ENCODE measurements around the gene MAML2. TPM values are rescaled to one million over a fixed set of nuclear protein-coding genes. Genes with fewer than 3 reads are reported as not detected.
"Not testable (repeated sequence)": the region's sequence is repeated elsewhere in the genome, so short reads cannot be mapped to it uniquely, and the experiment has no call there.

MAML2 gene
- total RNA-seq, 5 donors from 2014 or later (not counting 1 experiment from before 2014, with no cell fraction given) = 30.4 to 66.7 (median 35.1) TPM

- Mint-ChIP-seq H3K4me1 (peaks cover 84 to 88% (median 86%) of the 10 kb centered on the region in 3 donors), H3K9me3 (peaks cover 0 to 17% (median 6%) of the 10 kb centered on the region in 3 donors), H3K36me3 (peaks cover 47% of the 10 kb centered on the region), H3K27ac (peak overlapping the region; percentile 94 to 96)
- 100% methylated on average over 1 of the region's 4 CpGs for WGBS (ENCODE audit: insufficient coverage)
- ATAC-seq (replicated peaks in 1 of 4); H3K36me3 ChIP-seq (ENCODE audit: control insufficient read depth in 2 of 2, extremely low read depth in 1 of 2, insufficient read depth in 1 of 2, low read length in 1 of 2); H3K9me3 ChIP-seq; DNase-seq; H3K27me3 Mint-ChIP-seq; POLR2A ChIA-PET; H3K4me3 ChIP-seq (ENCODE audit: control insufficient read depth in 1 of 2, extremely low read depth in 1 of 2, low read length in 1 of 2); H3K4me3 Mint-ChIP-seq; CTCF ChIA-PET; H3K27me3 ChIP-seq (replicated peaks in 1 of 2; ENCODE audit: control insufficient read depth in 2 of 2, extremely low read depth in 1 of 2, insufficient read depth in 2 of 2, low read length in 1 of 2): not testable (repeated sequence)
- peaks cover 24 to 25% of the 10 kb centered on the region in 2 experiments for H3K4me1 ChIP-seq (ENCODE audit: control insufficient read depth in 1 of 2, extremely low read depth in 1 of 2, insufficient read depth in 2 of 2, low read length in 2 of 2)
- H3K27ac ChIP-seq (ENCODE audit: low read length) = peak overlapping the region; percentile 85
Observed at GRCh38 chr11:96268527-96268926, 74.5 kb downstream of the MAML2 start.

- POLR2A ChIA-PET = interaction anchor here (0.7 to 0.9 kb wide), 2 partner anchors 12 kb away, joined by 3 to 5 read pairs; no protein-coding TSS in a partner anchor
Observed at GRCh38 chr11:96267496-96268032, 75.4 kb downstream of the MAML2 start.

GRCh38 chr11:96267001-96267495 is 75.9 kb downstream of the MAML2 start:
- peak overlapping the region; percentile 67 to 70 (median 68) for H3K4me3 Mint-ChIP-seq
- Histone ChIP-seq H3K36me3 (ENCODE audit: control insufficient read depth in 2 of 2, extremely low read depth in 1 of 2, insufficient read depth in 1 of 2, low read length in 1 of 2) (peaks cover 0 to 6% of the 10 kb centered on the region in 2 donors), H3K27me3 (replicated peaks in 1 of 2; ENCODE audit: control insufficient read depth in 2 of 2, extremely low read depth in 1 of 2, insufficient read depth in 2 of 2, low read length in 1 of 2) (no peaks in the 10 kb centered on the region), H3K9me3 (no peaks in the 10 kb centered on the region), H3K27ac (ENCODE audit: low read length) (peak overlapping the region; percentile 85), H3K4me1 (ENCODE audit: control insufficient read depth in 1 of 2, extremely low read depth in 1 of 2, insufficient read depth in 2 of 2, low read length in 2 of 2) (peaks cover 25 to 28% of the 10 kb centered on the region in 2 experiments), H3K4me3 (ENCODE audit: control insufficient read depth in 1 of 2, extremely low read depth in 1 of 2, low read length in 1 of 2) (peak overlapping the region in 1 of 2 donors; percentile 29)
- whole genome bisulfite sequencing (ENCODE audit: insufficient coverage) = no CpG with 5 or more reads among the region's 1 CpG
- H3K27ac Mint-ChIP-seq = peak overlapping the region; percentile 94 to 96
- DNase-seq = no peak
- peaks cover 0 to 17% (median 6%) of the 10 kb centered on the region in 3 donors for H3K9me3 Mint-ChIP-seq
- POLR2A ChIA-PET = interaction anchor here in 1 of 2 donors (0.6 to 0.9 kb wide), 2 partner anchors 11 to 61 kb away, joined by 3 to 5 read pairs; no protein-coding TSS in a partner anchor
- peaks cover 81 to 85% (median 83%) of the 10 kb centered on the region in 3 donors for H3K4me1 Mint-ChIP-seq
- ATAC-seq (replicated peaks in 1 of 4) = peak in 2 of 4 experiments; percentile 11 to 22
- H3K36me3 Mint-ChIP-seq = peaks cover 44% of the 10 kb centered on the region
- no peaks in the 10 kb centered on the region for H3K27me3 Mint-ChIP-seq
- CTCF ChIA-PET = interaction anchor here in 1 of 2 donors (0.6 to 1.6 kb wide), 7 partner anchors 9 to 233 kb away, joined by 3 to 7 read pairs (median 3); partner anchors contain the start of gene MAML2

More at GRCh38 chr11:96267496-96268032, 75.4 kb downstream of the MAML2 start:
- peak; percentile 73 to 92 (median 78) for ATAC-seq (replicated peaks in 1 of 4)
- Histone ChIP-seq H3K27me3 (replicated peaks in 1 of 2; ENCODE audit: control insufficient read depth in 2 of 2, extremely low read depth in 1 of 2, insufficient read depth in 2 of 2, low read length in 1 of 2) (no peaks in the 10 kb centered on the region), H3K36me3 (ENCODE audit: control insufficient read depth in 2 of 2, extremely low read depth in 1 of 2, insufficient read depth in 1 of 2, low read length in 1 of 2) (peaks cover 0 to 6% of the 10 kb centered on the region in 2 donors), H3K4me1 (ENCODE audit: control insufficient read depth in 1 of 2, extremely low read depth in 1 of 2, insufficient read depth in 2 of 2, low read length in 2 of 2) (peaks cover 25 to 28% of the 10 kb centered on the region in 2 experiments), H3K4me3 (ENCODE audit: control insufficient read depth in 1 of 2, extremely low read depth in 1 of 2, low read length in 1 of 2) (peak overlapping the region; percentile 23 to 29), H3K27ac (ENCODE audit: low read length) (peak overlapping the region; percentile 85), H3K9me3 (no peaks in the 10 kb centered on the region)
- peak overlapping the region; percentile 94 to 96 for H3K27ac Mint-ChIP-seq
- WGBS (ENCODE audit: insufficient coverage) = no CpG with 5 or more reads among the region's 2 CpGs
- peaks cover 84 to 88% (median 86%) of the 10 kb centered on the region in 3 donors for H3K4me1 Mint-ChIP-seq
- H3K27me3 Mint-ChIP-seq = no peaks in the 10 kb centered on the region
- CTCF ChIA-PET = interaction anchor here in 1 of 2 donors (0.6 to 1.6 kb wide), 7 partner anchors 9 to 1114 kb away, joined by 3 to 7 read pairs (median 3); partner anchors contain the start of gene MAML2
- H3K9me3 Mint-ChIP-seq = peaks cover 0 to 17% (median 6%) of the 10 kb centered on the region in 3 donors
- H3K4me3 Mint-ChIP-seq = peak overlapping the region; percentile 67 to 70 (median 68)
- peak in 21 of 35 experiments; percentile 3 to 63 (median 29) for DNase-seq
- H3K36me3 Mint-ChIP-seq = peaks cover 49% of the 10 kb centered on the region

GRCh38 chr11:96265972-96266371 is 77.0 kb downstream of the MAML2 start:
- ATAC-seq (replicated peaks in 1 of 4) = no peak
- Mint-ChIP-seq H3K27me3 (no peaks in the 10 kb centered on the region), H3K36me3 (peaks cover 33% of the 10 kb centered on the region), H3K9me3 (peaks cover 0 to 11% (median 2%) of the 10 kb centered on the region in 3 donors), H3K4me1 (peaks cover 83 to 86% (median 86%) of the 10 kb centered on the region in 3 donors), H3K27ac (peak overlapping the region; percentile 94 to 96), H3K4me3 (peak overlapping the region in 1 of 3 donors; percentile 68)
- H3K27me3 ChIP-seq (replicated peaks in 1 of 2; ENCODE audit: control insufficient read depth in 2 of 2, extremely low read depth in 1 of 2, insufficient read depth in 2 of 2, low read length in 1 of 2) = no peaks in the 10 kb centered on the region
- H3K27ac ChIP-seq (ENCODE audit: low read length) = no peak overlapping the region
- peaks cover 27 to 28% of the 10 kb centered on the region in 2 experiments for H3K4me1 ChIP-seq (ENCODE audit: control insufficient read depth in 1 of 2, extremely low read depth in 1 of 2, insufficient read depth in 2 of 2, low read length in 2 of 2)
- no peak for DNase-seq
- H3K4me3 ChIP-seq (ENCODE audit: control insufficient read depth in 1 of 2, extremely low read depth in 1 of 2, low read length in 1 of 2) = no peak overlapping the region
- no peaks in the 10 kb centered on the region for H3K9me3 ChIP-seq
- 88% methylated on average over 4 of the region's 9 CpGs for WGBS (ENCODE audit: insufficient coverage)
- ChIA-PET CTCF (interaction anchor here (1.2 to 1.6 kb wide), 4 partner anchors 7 to 46 kb away, joined by 3 to 7 read pairs (median 4); no protein-coding TSS in a partner anchor), POLR2A (interaction anchor here in 1 of 2 donors (0.5 to 1.5 kb wide), 3 partner anchors 9 to 23 kb away, joined by 3 to 7 read pairs (median 4); no protein-coding TSS in a partner anchor)
- H3K36me3 ChIP-seq (ENCODE audit: control insufficient read depth in 2 of 2, extremely low read depth in 1 of 2, insufficient read depth in 1 of 2, low read length in 1 of 2) = peaks cover 0 to 1% of the 10 kb centered on the region in 2 donors

GRCh38 chr11:96265220-96265737 is 77.7 kb downstream of the MAML2 start:
- Histone ChIP-seq H3K36me3 (ENCODE audit: control insufficient read depth in 2 of 2, extremely low read depth in 1 of 2, insufficient read depth in 1 of 2, low read length in 1 of 2) (no peaks in the 10 kb centered on the region), H3K27ac (ENCODE audit: low read length) (no peak overlapping the region), H3K27me3 (replicated peaks in 1 of 2; ENCODE audit: control insufficient read depth in 2 of 2, extremely low read depth in 1 of 2, insufficient read depth in 2 of 2, low read length in 1 of 2) (no peaks in the 10 kb centered on the region), H3K4me3 (ENCODE audit: control insufficient read depth in 1 of 2, extremely low read depth in 1 of 2, low read length in 1 of 2) (no peak overlapping the region), H3K4me1 (ENCODE audit: control insufficient read depth in 1 of 2, extremely low read depth in 1 of 2, insufficient read depth in 2 of 2, low read length in 2 of 2) (peaks cover 30 to 33% of the 10 kb centered on the region in 2 experiments), H3K9me3 (no peaks in the 10 kb centered on the region)
- WGBS (ENCODE audit: insufficient coverage) = 97% methylated on average over 4 of the region's 8 CpGs
- H3K27me3 Mint-ChIP-seq = no peaks in the 10 kb centered on the region
- H3K4me1 Mint-ChIP-seq = peaks cover 83 to 90% (median 86%) of the 10 kb centered on the region in 3 donors
- H3K27ac Mint-ChIP-seq = peak overlapping the region; percentile 81 to 96
- DNase-seq = no peak
- ATAC-seq (replicated peaks in 1 of 4) = no peak
- CTCF ChIA-PET = interaction anchor here (0.6 to 1.5 kb wide), 4 partner anchors 11 to 210 kb away, joined by 3 to 5 read pairs (median 3); no protein-coding TSS in a partner anchor
- H3K4me3 Mint-ChIP-seq = peak overlapping the region in 1 of 3 donors; percentile 68
- peaks cover 0 to 8% (median 0%) of the 10 kb centered on the region in 3 donors for H3K9me3 Mint-ChIP-seq
- POLR2A ChIA-PET = interaction anchor here (0.6 to 1.5 kb wide), 2 partner anchors 23 to 47 kb away, joined by 3 to 4 read pairs; no protein-coding TSS in a partner anchor
- H3K36me3 Mint-ChIP-seq = peaks cover 27% of the 10 kb centered on the region

- Mint-ChIP-seq H3K27ac (peak overlapping the region; percentile 81 to 96), H3K36me3 (peaks cover 21% of the 10 kb centered on the region), H3K4me3 (no peak overlapping the region), H3K27me3 (no peaks in the 10 kb centered on the region), H3K4me1 (peaks cover 87 to 94% (median 92%) of the 10 kb centered on the region in 3 donors), H3K9me3 (peaks cover 0 to 8% (median 0%) of the 10 kb centered on the region in 3 donors)
- H3K27ac ChIP-seq (ENCODE audit: low read length) = no peak overlapping the region
- no peak overlapping the region for H3K4me3 ChIP-seq (ENCODE audit: control insufficient read depth in 1 of 2, extremely low read depth in 1 of 2, low read length in 1 of 2)
- ATAC-seq (replicated peaks in 1 of 4) (no peak), DNase-seq (no peak)
- H3K36me3 ChIP-seq (ENCODE audit: control insufficient read depth in 2 of 2, extremely low read depth in 1 of 2, insufficient read depth in 1 of 2, low read length in 1 of 2) = no peaks in the 10 kb centered on the region
- peaks cover 37 to 42% of the 10 kb centered on the region in 2 experiments for H3K4me1 ChIP-seq (ENCODE audit: control insufficient read depth in 1 of 2, extremely low read depth in 1 of 2, insufficient read depth in 2 of 2, low read length in 2 of 2)
- WGBS (ENCODE audit: insufficient coverage) = no CpG with 5 or more reads among the region's 4 CpGs
- CTCF ChIA-PET = interaction anchor here (0.5 to 1.9 kb wide), 4 partner anchors 20 to 155 kb away, joined by 3 to 13 read pairs (median 4); partner anchors contain the start of gene MAML2 (in 1 of the 2)
- POLR2A ChIA-PET = interaction anchor here (0.5 to 1.5 kb wide), 4 partner anchors 19 to 159 kb away, joined by 3 to 6 read pairs (median 4); no protein-coding TSS in a partner anchor
- no peaks in the 10 kb centered on the region for H3K9me3 ChIP-seq
- no peaks in the 10 kb centered on the region for H3K27me3 ChIP-seq (replicated peaks in 1 of 2; ENCODE audit: control insufficient read depth in 2 of 2, extremely low read depth in 1 of 2, insufficient read depth in 2 of 2, low read length in 1 of 2)
Observed at GRCh38 chr11:96264364-96264763, 78.6 kb downstream of the MAML2 start.
